K562 (cell line): ENCODE results near the gene CNNM3. TPM values are rescaled to one million over a fixed set of nuclear protein-coding genes. Genes with fewer than 3 reads are reported as not detected.

Experiments
- ATF1 ChIP-seq, 2 experiments: fragments of 450-650 bp in 1 of 2; IDR thresholded peaks; 2 replicates each; pipeline ENCODE4 v1.6.1; 2016; ENCODE audit warnings: missing compliant biosample characterization in 1 of 2, missing genetic modification characterization in 1 of 2
- DACH1 ChIP-seq: fragments of 450-650 bp; IDR thresholded peaks from 2 replicates; pipeline ENCODE4 v1.6.1; 2018; ENCODE audit not compliant: partially characterized antibody
- EHMT2 ChIP-seq: fragments of 450-650 bp; IDR thresholded peaks from 2 replicates; pipeline ENCODE4 v1.6.1; 2018; ENCODE audit warnings: antibody characterized with exemption
- ESRRA ChIP-seq: fragments of 450-650 bp; IDR thresholded peaks from 2 replicates; pipeline ENCODE4 v1.6.1; 2014; ENCODE audit warnings: low read depth, mild to moderate bottlenecking, moderate library complexity, borderline replicate concordance
- ETV6 ChIP-seq, 3 experiments: fragments of 150-350 bp in 1 of 3; sonication (generic) in 1 of 3; formaldehyde crosslinking in 1 of 3; IDR thresholded peaks; 2 replicates each; pipeline versions ENCODE4 v1.6.1 to v1.8.0; 2014 to 2022; ENCODE audit warnings: borderline replicate concordance in 2 of 3, low read depth in 2 of 3, antibody characterized with exemption in 1 of 3, low read length in 1 of 3, mild to moderate bottlenecking in 1 of 3, missing genetic modification reagents in 1 of 3
- FOS ChIP-seq: IDR thresholded peaks from 3 replicates; pipeline ENCODE4 v1.6.1; 2011; ENCODE audit not compliant: insufficient read length; ENCODE audit errors: extremely low read depth
- FOXA3 ChIP-seq, 2 experiments: fragments of 450-650 bp in 1 of 2; sonication (generic) in 1 of 2; formaldehyde crosslinking; IDR thresholded peaks in 1 of 2; conservative IDR thresholded peaks in 1 of 2; 2 replicates each; pipeline versions ENCODE4 v1.4.0 to v1.8.0; 2020 to 2022; ENCODE audit warnings: mild to moderate bottlenecking in 2 of 2, missing genetic modification reagents in 1 of 2
- HDAC6 ChIP-seq: IDR thresholded peaks from 2 replicates; pipeline ENCODE4 v1.6.1; 2012; ENCODE audit warnings: low read depth, mild to moderate bottlenecking, control low read depth, inconsistent platforms, low read length, moderate library complexity
- HNRNPH1 ChIP-seq: fragments of 200-400 bp; formaldehyde crosslinking; optimal IDR thresholded peaks from 2 replicates; pipeline ENCODE3; 2017; ENCODE audit warnings: low read depth, mild to moderate bottlenecking, low read length, moderate library complexity
- ID3 ChIP-seq, 2 experiments: fragments of 250-450 bp in 1 of 2; fragments of 450-650 bp in 1 of 2; sonication (Bioruptor Pico) in 1 of 2; IDR thresholded peaks; 2 replicates each; pipeline versions ENCODE4 v1.6.1 to v1.8.0; 2016 to 2021; ENCODE audit warnings: mild to moderate bottlenecking in 2 of 2, moderate library complexity in 2 of 2, missing compliant biosample characterization in 1 of 2, missing genetic modification characterization in 1 of 2
- MLLT1 ChIP-seq, 2 experiments: fragments of 450-650 bp; IDR thresholded peaks; 2 replicates each; pipeline ENCODE4 v1.6.1; 2016
- RAD21 ChIP-seq, 2 experiments: fragments of 250-450 bp in 1 of 2; fragments of 450-650 bp in 1 of 2; sonication (Bioruptor Pico) in 1 of 2; formaldehyde crosslinking in 1 of 2; IDR thresholded peaks in 1 of 2; conservative IDR thresholded peaks in 1 of 2; 2 replicates each; pipeline versions ENCODE4 v1.4.0 to v1.8.0; 2020 to 2022; ENCODE audit warnings: mild to moderate bottlenecking in 2 of 2, moderate library complexity in 1 of 2
- RB1 ChIP-seq: fragments of 450-650 bp; IDR thresholded peaks from 2 replicates; pipeline ENCODE4 v1.6.1; 2017; ENCODE audit warnings: low read depth, mild to moderate bottlenecking
- SMC3 ChIP-seq: conservative IDR thresholded peaks from 2 replicates; pipeline ENCODE4 v1.6.1; 2011; ENCODE audit warnings: low read depth, low read length, improper control_type of control experiment; ENCODE audit not compliant: insufficient read depth
- SNIP1 ChIP-seq: fragments of 450-650 bp; IDR thresholded peaks from 2 replicates; pipeline ENCODE4 v1.7.1; 2017; ENCODE audit warnings: low read depth, mild to moderate bottlenecking
- TBL1XR1 ChIP-seq, 2 experiments: IDR thresholded peaks; 2 replicates each; pipeline ENCODE4 v1.6.1; 2012; ENCODE audit warnings: improper control_type of control experiment in 2 of 2, low read length in 2 of 2, mild to moderate bottlenecking in 1 of 2
- USF2 ChIP-seq: sonication (generic); formaldehyde crosslinking; IDR thresholded peaks from 2 replicates; pipeline ENCODE4 v1.5.0; 2020; ENCODE audit warnings: missing genetic modification reagents
- ZBED1 ChIP-seq: IDR thresholded peaks from 2 replicates; pipeline ENCODE4 v1.6.1; 2014
- ZC3H8 ChIP-seq: fragments of 450-650 bp; IDR thresholded peaks from 2 replicates; pipeline ENCODE4 v1.6.1; 2017
- ZKSCAN8 ChIP-seq: fragments of 200-800 bp; sonication (Bioruptor generic); IDR thresholded peaks from 2 replicates; pipeline ENCODE4 v1.6.1; 2016; ENCODE audit warnings: missing genetic modification characterization, missing compliant biosample characterization
- ZNF277 ChIP-seq: fragments of 250-450 bp; sonication (Bioruptor Pico); IDR thresholded peaks from 2 replicates; pipeline ENCODE4 v1.8.0; 2022; ENCODE audit warnings: inconsistent platforms, mild to moderate bottlenecking, moderate library complexity, borderline replicate concordance
- ZNF324 ChIP-seq: fragments of 250-450 bp; sonication (Bioruptor Pico); IDR thresholded peaks from 2 replicates; pipeline ENCODE4 v1.4.0; 2020; ENCODE audit warnings: mild to moderate bottlenecking
- ZNF431 ChIP-seq: sonication (generic); formaldehyde crosslinking; IDR thresholded peaks from 2 replicates; pipeline ENCODE4 v1.8.0; 2022; ENCODE audit warnings: mild to moderate bottlenecking, missing genetic modification reagents
- ZSCAN29 ChIP-seq: fragments of 450-650 bp; IDR thresholded peaks from 2 replicates; pipeline ENCODE4 v1.6.1; 2017
- polyA plus RNA-seq, 8 experiments: library from polyadenylated mRNA; depleted of rRNA in 4 of 8; stranded (reverse) in 5 of 8; unstranded in 3 of 8; fragments of >200 nt; fragmentation: Nextera tagmentation in 2 of 8; fragmentation: Illumina TruSeq in 1 of 8; extraction: Ambion mirVana in 2 of 8; extraction: Trizol in 1 of 8; gene quantifications; 2 replicates each; pipeline versions ENCODE4 v1.2.1 to v1.2.3, GENCODE V29; 2011 to 2014; ENCODE audit warnings: inconsistent platforms in 1 of 8, missing spikeins in 1 of 8
- total RNA-seq, 7 experiments: library from RNA; depleted of rRNA in 6 of 7; stranded (reverse); fragments of >200 nt in 6 of 7; fragmentation: Illumina TruSeq in 2 of 7; extraction: Trizol in 2 of 7; gene quantifications; 2 replicates each; pipeline versions ENCODE4 v1.2.1 to v1.2.3, GENCODE V29; 2011 to 2021; ENCODE audit warnings: low replicate concordance in 1 of 7

The CNNM3 gene
- total and polyA plus RNA-seq, 9 of the 15 experiments (the other 6 are each of a cell fraction or from before 2014, with no cell fraction given), result 1.4 to 16.9 (median 6.5) TPM

- TF ChIP-seq HDAC6 (no peak), SNIP1 (no peak), ESRRA (peak; percentile 58; the same call in 1 of the 2 replicates), FOXA3 (CRISPR knock-in tag; conservative IDR thresholded peaks at IDR 0.05 in 1 of 2, IDR thresholded peaks at IDR 0.05 in 1 of 2) (no peak; a peak in 1 of 4 replicates), HNRNPH1 (no peak), DACH1 (no peak), EHMT2 (no peak), ZSCAN29 (0 out of 2 replicates have a peak, but pooled peaks have one; percentile 4), ZKSCAN8 (no peak), ZC3H8 (no peak), RAD21 (CRISPR knock-in tag; conservative IDR thresholded peaks at IDR 0.05 in 1 of 2, IDR thresholded peaks at IDR 0.05 in 1 of 2) (peak; percentile 99), FOS (peak; percentile 99), ZNF277 (no peak), SMC3 (peak; percentile 95), USF2 (CRISPR knock-in tag) (no peak), ETV6 (IDR thresholded peaks at IDR 0.05; ENCODE audit: borderline replicate concordance in 1 of 2, low read depth in 2 of 2, low read length in 1 of 2) (no peak), ETV6 (CRISPR knock-in tag; IDR thresholded peaks at IDR 0.05; ENCODE audit: borderline replicate concordance) (no peak), TBL1XR1 (IDR thresholded peaks at IDR 0.05; ENCODE audit: low read length in 2 of 2) (peak in 1 of 2 experiments; percentile 6; a peak in 1 of 4 replicates), MLLT1 (IDR thresholded peaks at IDR 0.05) (peak in 1 of 2 experiments; percentile 54; a peak in 1 of 4 replicates), ZNF431 (CRISPR knock-in tag) (0 out of 2 replicates have a peak, but pooled peaks have one; percentile 37), RB1 (peak; percentile 94), ZBED1 (peak; percentile 25; the same call in 1 of the 2 replicates), ATF1 (CRISPR knock-in tag; IDR thresholded peaks at IDR 0.05) (no peak), ATF1 (tag; IDR thresholded peaks at IDR 0.05) (peak; percentile 86), ID3 (CRISPR knock-in tag; IDR thresholded peaks at IDR 0.05) (no peak), ID3 (tag; IDR thresholded peaks at IDR 0.05) (peak; percentile 53; the same call in 1 of the 2 replicates), ZNF324 (CRISPR knock-in tag) (no peak)
These were observed 41.8 kb downstream of the CNNM3 start, which contains the start of gene ANKRD39 (continued) for GRCh38 chr2:96857667-96858372.
